AG09309 (cell line): ENCODE results near the gene RNF125.

Source experiments
- DNase-seq: peaks from one replicate; pipeline ENCODE4 v3.0.0-alpha.2; 2010; ENCODE audit warnings: low read depth
- H3K4me3 ChIP-seq: 2 replicates; pipeline ENCODE4 v1.5.1; 2011; ENCODE audit warnings: mild to moderate bottlenecking, low read depth, low read length, moderate library complexity; ENCODE audit not compliant: control insufficient read depth
- TF ChIP-seq, protein P1 (sequence below): IDR thresholded peaks from 2 replicates; pipeline ENCODE4 v1.5.1; 2011; ENCODE audit warnings: mild to moderate bottlenecking, low read depth, low read length, inconsistent platforms; ENCODE audit not compliant: insufficient read depth, control insufficient read depth; ENCODE audit errors: missing control alignments

The RNF125 gene

DNA sequence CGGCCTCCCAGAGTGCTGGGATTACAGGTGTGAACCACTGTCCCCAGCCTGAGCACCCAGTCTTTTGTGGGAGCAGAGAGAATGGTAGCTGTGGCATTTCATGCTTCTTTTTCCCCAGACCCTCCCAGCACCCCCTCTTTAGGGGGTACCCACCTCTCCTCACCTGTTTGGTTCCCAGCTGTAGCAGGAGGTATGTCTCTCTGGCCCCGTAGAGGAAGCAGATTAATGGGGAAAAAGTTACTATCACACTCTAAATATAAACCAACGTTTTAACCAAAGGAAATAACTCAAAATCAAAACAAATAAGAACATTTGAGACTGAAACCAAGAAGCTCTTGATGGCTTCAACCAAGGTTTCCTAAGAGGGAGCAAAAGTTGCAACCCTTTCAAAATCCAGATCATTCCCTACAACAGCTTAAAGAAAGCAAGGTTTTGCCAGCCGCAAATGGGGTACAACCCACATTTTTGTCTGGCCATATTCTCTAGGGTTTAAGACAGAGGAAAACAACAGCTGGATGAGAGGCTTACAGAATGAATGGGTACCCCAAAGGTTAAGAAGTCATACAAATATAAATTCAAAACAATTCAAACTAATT lies 8.0 kb downstream of the RNF125 start:
- no peak overlapping the region for H3K4me3 ChIP-seq
- TF ChIP-seq, protein P1, sequence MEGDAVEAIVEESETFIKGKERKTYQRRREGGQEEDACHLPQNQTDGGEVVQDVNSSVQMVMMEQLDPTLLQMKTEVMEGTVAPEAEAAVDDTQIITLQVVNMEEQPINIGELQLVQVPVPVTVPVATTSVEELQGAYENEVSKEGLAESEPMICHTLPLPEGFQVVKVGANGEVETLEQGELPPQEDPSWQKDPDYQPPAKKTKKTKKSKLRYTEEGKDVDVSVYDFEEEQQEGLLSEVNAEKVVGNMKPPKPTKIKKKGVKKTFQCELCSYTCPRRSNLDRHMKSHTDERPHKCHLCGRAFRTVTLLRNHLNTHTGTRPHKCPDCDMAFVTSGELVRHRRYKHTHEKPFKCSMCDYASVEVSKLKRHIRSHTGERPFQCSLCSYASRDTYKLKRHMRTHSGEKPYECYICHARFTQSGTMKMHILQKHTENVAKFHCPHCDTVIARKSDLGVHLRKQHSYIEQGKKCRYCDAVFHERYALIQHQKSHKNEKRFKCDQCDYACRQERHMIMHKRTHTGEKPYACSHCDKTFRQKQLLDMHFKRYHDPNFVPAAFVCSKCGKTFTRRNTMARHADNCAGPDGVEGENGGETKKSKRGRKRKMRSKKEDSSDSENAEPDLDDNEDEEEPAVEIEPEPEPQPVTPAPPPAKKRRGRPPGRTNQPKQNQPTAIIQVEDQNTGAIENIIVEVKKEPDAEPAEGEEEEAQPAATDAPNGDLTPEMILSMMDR: no peak
- DNase-seq: no peak

DNA sequence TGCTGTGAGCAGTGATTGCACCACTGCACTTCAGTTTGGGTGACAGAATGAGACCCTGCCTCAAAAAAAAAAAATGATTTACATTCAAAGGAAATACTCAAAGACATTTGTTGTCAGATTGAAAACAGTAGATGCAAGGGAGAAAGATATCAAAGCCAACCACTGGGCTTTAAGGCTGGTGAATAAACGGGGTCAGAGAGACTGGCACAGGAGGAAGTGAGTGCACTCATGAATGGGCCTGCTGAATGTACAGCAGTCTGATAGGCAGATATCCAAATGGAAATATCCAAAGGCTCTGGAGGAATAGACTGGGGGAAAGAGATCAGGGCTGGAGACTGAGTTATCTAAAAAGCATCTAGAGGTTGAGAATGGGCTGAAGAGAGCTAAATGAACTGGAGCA lies 10.9 kb downstream of the RNF125 start:
- TF ChIP-seq, protein P1: no peak
- DNase-seq: no peak
- H3K4me3 ChIP-seq: no peak overlapping the region

DNA sequence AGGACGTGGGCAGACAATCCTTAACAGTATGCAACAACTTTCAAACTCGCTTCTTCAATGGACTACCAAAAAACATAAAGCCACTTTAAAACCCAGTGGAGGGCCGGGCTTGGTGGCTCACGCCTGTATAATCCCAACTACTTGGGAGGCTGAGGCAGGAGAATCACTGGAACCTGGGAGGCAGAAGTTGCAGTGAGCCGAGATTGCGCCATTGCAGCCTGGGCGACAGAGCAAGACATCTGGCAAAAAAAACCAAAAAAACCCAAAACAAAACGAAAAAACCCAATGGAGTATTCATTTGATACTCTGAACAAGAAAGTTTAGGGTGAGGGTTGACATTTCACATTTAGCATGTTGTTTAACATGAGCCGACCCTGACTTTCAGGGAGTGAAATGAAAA lies 14.0 kb downstream of the RNF125 start:
- no peak for DNase-seq
- H3K4me3 ChIP-seq: no peak overlapping the region
- TF ChIP-seq, protein P1: no peak

DNA sequence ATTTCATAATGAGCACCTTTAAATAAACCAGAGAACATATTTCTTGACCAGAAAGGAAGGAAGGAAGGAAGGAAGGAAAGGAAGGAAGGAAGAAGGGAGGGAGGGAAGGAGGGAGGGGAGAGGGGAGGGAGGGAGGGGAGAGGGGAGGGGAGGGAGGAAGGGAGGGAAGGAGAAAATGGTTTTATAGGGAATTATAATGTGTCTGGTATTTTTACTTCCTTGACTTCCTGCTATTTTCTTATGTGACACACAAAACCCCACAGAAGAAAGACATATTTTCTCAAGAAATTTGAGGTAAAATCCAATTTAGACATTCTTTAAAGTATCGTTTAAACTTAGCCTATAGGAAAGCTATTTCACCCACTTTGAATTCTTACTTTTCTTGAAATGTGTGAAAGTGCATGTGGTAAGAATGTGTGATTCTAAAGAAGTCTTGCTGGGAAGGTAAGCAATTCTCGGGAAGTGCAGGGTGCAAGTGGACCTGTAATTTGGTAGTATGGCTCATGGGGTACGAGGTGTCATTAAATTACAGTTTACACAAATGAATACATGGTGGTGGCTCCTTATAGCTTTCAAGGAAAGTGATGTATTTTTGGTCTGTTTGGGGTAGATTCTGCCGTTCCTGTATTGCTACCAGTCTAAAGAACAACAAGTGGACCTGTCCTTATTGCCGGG lies 18.0 kb downstream of the RNF125 start:
- TF ChIP-seq, protein P1: no peak
- H3K4me3 ChIP-seq: no peak overlapping the region
- DNase-seq: no peak

DNA sequence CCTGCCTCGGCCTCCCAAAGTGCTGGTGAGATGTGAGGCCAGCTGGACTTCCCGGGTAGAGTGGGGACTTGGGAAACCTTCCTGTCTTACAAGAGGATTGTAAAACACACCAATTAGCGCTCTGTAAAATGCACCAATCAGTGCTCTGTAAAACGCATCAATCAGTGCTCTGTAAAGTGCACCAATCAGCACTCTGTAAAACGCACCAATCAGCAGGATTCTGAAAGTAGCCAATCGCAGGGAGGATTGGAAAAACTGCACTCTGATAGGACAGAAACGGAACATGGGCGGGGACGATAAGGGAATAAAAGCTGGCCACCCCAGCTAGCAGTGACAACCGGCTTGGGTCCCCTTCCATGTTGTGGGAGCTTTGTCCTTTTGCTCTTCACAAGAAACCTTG lies 19.0 kb downstream of the RNF125 start:
- TF ChIP-seq, protein P1: no peak
- H3K4me3 ChIP-seq: no peak overlapping the region
- DNase-seq: no peak

DNA sequence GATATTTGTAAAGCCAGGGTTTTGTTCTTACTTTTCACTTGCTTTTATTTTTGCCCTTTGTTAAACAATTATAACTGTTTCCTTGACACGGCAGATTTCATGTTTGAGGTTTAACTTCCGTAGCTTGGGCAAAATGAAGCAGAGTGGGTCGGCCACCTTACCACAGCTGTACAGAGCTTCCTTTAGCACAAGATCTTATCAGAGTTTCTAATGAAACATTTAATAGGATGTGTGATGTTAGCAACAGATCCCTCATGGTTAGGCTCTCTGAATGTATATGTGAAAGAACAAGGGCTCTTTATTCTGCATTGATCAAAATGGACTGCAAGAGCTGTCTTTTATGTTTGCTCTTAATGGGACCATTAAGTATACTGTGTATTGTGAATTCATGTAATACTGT lies 22.3 kb downstream of the RNF125 start:
- H3K4me3 ChIP-seq: no peak overlapping the region
- DNase-seq: no peak
- TF ChIP-seq, protein P1: no peak
